ENCODE results near the gene HAUS1. TPM values are rescaled to one million over a fixed set of nuclear protein-coding genes. Genes with fewer than 3 reads are reported as not detected.

The HAUS1 gene, protein sequence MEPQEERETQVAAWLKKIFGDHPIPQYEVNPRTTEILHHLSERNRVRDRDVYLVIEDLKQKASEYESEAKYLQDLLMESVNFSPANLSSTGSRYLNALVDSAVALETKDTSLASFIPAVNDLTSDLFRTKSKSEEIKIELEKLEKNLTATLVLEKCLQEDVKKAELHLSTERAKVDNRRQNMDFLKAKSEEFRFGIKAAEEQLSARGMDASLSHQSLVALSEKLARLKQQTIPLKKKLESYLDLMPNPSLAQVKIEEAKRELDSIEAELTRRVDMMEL
- total RNA-seq (2021) (58.7 to 68.3 TPM (median 68.1 TPM) in 3 replicates), Bru-seq, nascent RNA (percentile 80 among the genes with signal in this experiment)
- long read RNA-seq, experiment 1, transcript HAUS1-203 (6 exons, 506 nt), result minor isoform, 5 of 176 reads
- long read RNA-seq, experiment 1, transcript HAUS1-201 (9 exons, 1,125 nt), result major isoform, 156 of 176 reads
- long read RNA-seq, experiment 1, partial matches to known transcripts, result 4 of 176 reads
- long read RNA-seq, experiment 1, other reads (novel, unspliced or antisense), result 10 of 176 reads
- long read RNA-seq, experiment 2, transcript HAUS1-201 (9 exons, 1,125 nt), result major isoform, 63 of 109 reads
- long read RNA-seq, experiment 2, partial matches to known transcripts, result 20 of 109 reads
- long read RNA-seq, experiment 2, other reads (novel, unspliced or antisense), result 25 of 109 reads
- long read RNA-seq, experiment 3, transcript HAUS1-201 (9 exons, 1,125 nt), result major isoform, 429 of 473 reads
- long read RNA-seq, experiment 3, partial matches to known transcripts, result 4 of 473 reads
- long read RNA-seq, experiment 3, other reads (novel, unspliced or antisense), result 34 of 473 reads

DNA sequence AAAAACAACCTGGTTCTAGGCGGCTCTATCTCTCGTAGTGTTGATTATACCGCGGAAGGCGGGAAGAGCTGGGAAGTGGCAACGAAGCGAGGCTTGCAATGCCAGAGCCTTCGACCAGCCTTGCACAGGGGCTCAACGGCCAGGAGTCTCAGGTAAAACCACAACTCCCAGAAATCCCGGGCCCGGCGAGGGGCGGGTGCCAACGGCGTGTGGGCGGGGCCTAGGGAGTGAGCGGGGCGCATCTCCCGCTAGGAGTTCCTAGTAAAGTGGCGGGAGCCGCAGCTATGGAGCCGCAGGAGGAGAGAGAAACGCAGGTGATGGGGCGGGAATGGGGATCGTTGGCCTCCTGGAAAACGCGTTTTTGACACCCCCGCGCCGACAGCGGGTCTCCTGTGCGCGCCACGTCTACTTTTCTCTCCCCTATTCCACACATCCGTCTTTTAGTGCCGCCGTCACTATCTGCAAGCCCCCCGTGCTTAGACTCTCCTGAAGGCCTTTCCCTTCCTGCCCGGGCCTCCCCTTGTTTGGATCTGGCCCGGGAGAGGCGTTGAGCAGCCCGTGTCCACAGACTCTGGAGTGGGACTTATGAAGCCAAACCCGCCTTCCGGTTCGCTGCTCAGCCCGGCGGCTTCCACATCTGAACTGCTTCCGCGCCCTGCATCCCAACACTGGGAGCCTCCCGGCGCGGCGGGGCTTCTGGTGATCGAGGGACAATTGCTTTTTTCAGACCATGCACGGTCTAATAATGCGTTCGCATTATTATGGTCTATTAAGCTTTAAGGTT is at the start of gene HAUS1:
HAUS1 (plus strand) TSS at position 258 of the 784 bp plus-strand sequence; CDS start at position 285, 27 bp downstream.
- Mint-ChIP-seq H3K36me3 (peaks cover 24% of the 10 kb centered on the region), H3K27me3 (ENCODE audit: low read depth) (no peaks in the 10 kb centered on the region), H3K9me3 (no peaks in the 10 kb centered on the region), H3K4me3 (peak within 1 kb of the TSS; percentile 96), H3K27ac (peak within 1 kb of the TSS; percentile 94), H3K4me1 (peaks cover 9% of the 10 kb centered on the region)
- DNase-seq (ENCODE audit: low spot score) (peak; percentile 97), ATAC-seq (peak; percentile 99)
- ChIA-PET CTCF (interaction anchor here (0.6 to 1.2 kb wide), 2 partner anchors 10 to 31 kb away, joined by 3 to 4 read pairs; no protein-coding TSS in a partner anchor), POLR2A (interaction anchor here (0.6 kb wide), 2 partner anchors 20 to 32 kb away, joined by 4 to 5 read pairs; partner anchors contain the start of gene PSTPIP2)
- TF ChIP-seq TEAD1 (CRISPR knock-in tag; IDR thresholded peaks at IDR 0.05) (peak; percentile 71; the same call in 1 of the 2 replicates), GTF2I (CRISPR knock-in tag; conservative IDR thresholded peaks at IDR 0.05) (no peak), TCF7 (CRISPR knock-in tag; IDR thresholded peaks at IDR 0.05; ENCODE audit: low read depth) (no peak), SMAD4 (CRISPR knock-in tag; IDR thresholded peaks at IDR 0.05) (no peak), NR2C2 (CRISPR knock-in tag; IDR thresholded peaks at IDR 0.05) (no peak), TEAD4 (CRISPR knock-in tag; IDR thresholded peaks at IDR 0.05) (no peak), ZNF671 (CRISPR knock-in tag; IDR thresholded peaks at IDR 0.05) (no peak), CREB1 (CRISPR knock-in tag; IDR thresholded peaks at IDR 0.05) (no peak), FOXP1 (CRISPR knock-in tag; IDR thresholded peaks at IDR 0.05; ENCODE audit: borderline replicate concordance) (no peak; the same call in 1 of the 2 replicates), ESRRA (CRISPR knock-in tag; IDR thresholded peaks at IDR 0.05; ENCODE audit: borderline replicate concordance) (0 out of 2 replicates have a peak, but pooled peaks have one; percentile 16), NFE2L1 (CRISPR knock-in tag; IDR thresholded peaks at IDR 0.05) (no peak), ZNF232 (CRISPR knock-in tag; IDR thresholded peaks at IDR 0.05) (no peak), GABPB1 (CRISPR knock-in tag; IDR thresholded peaks at IDR 0.05) (peak; percentile 33; the same call in 1 of the 2 replicates), SMAD3 (CRISPR knock-in tag; IDR thresholded peaks at IDR 0.05; ENCODE audit: borderline replicate concordance) (no peak), ZBTB21 (CRISPR knock-in tag; IDR thresholded peaks at IDR 0.05; ENCODE audit: borderline replicate concordance) (no peak), EMX1 (CRISPR knock-in tag; IDR thresholded peaks at IDR 0.05) (no peak), ZNF138 (CRISPR knock-in tag; conservative IDR thresholded peaks at IDR 0.05) (no peak), SP1 (CRISPR knock-in tag; conservative IDR thresholded peaks at IDR 0.05) (peak; percentile 90)
- TF ChIP-seq, protein P1, sequence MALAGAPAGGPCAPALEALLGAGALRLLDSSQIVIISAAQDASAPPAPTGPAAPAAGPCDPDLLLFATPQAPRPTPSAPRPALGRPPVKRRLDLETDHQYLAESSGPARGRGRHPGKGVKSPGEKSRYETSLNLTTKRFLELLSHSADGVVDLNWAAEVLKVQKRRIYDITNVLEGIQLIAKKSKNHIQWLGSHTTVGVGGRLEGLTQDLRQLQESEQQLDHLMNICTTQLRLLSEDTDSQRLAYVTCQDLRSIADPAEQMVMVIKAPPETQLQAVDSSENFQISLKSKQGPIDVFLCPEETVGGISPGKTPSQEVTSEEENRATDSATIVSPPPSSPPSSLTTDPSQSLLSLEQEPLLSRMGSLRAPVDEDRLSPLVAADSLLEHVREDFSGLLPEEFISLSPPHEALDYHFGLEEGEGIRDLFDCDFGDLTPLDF (CRISPR knock-in tag; IDR thresholded peaks at IDR 0.05), result no peak
- TF ChIP-seq, protein P2, sequence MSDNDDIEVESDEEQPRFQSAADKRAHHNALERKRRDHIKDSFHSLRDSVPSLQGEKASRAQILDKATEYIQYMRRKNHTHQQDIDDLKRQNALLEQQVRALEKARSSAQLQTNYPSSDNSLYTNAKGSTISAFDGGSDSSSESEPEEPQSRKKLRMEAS (CRISPR knock-in tag; IDR thresholded peaks at IDR 0.05), result peak; percentile 83
- TF ChIP-seq, protein P3, sequence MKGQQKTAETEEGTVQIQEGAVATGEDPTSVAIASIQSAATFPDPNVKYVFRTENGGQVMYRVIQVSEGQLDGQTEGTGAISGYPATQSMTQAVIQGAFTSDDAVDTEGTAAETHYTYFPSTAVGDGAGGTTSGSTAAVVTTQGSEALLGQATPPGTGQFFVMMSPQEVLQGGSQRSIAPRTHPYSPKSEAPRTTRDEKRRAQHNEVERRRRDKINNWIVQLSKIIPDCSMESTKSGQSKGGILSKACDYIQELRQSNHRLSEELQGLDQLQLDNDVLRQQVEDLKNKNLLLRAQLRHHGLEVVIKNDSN (CRISPR knock-in tag; IDR thresholded peaks at IDR 0.05), result 0 out of 2 replicates have a peak, but pooled peaks have one; percentile 42
- TF ChIP-seq, protein P4, sequence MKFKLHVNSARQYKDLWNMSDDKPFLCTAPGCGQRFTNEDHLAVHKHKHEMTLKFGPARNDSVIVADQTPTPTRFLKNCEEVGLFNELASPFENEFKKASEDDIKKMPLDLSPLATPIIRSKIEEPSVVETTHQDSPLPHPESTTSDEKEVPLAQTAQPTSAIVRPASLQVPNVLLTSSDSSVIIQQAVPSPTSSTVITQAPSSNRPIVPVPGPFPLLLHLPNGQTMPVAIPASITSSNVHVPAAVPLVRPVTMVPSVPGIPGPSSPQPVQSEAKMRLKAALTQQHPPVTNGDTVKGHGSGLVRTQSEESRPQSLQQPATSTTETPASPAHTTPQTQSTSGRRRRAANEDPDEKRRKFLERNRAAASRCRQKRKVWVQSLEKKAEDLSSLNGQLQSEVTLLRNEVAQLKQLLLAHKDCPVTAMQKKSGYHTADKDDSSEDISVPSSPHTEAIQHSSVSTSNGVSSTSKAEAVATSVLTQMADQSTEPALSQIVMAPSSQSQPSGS (CRISPR knock-in tag; IDR thresholded peaks at IDR 0.05; ENCODE audit: borderline replicate concordance, low read depth), result no peak
- TF ChIP-seq, protein P5, sequence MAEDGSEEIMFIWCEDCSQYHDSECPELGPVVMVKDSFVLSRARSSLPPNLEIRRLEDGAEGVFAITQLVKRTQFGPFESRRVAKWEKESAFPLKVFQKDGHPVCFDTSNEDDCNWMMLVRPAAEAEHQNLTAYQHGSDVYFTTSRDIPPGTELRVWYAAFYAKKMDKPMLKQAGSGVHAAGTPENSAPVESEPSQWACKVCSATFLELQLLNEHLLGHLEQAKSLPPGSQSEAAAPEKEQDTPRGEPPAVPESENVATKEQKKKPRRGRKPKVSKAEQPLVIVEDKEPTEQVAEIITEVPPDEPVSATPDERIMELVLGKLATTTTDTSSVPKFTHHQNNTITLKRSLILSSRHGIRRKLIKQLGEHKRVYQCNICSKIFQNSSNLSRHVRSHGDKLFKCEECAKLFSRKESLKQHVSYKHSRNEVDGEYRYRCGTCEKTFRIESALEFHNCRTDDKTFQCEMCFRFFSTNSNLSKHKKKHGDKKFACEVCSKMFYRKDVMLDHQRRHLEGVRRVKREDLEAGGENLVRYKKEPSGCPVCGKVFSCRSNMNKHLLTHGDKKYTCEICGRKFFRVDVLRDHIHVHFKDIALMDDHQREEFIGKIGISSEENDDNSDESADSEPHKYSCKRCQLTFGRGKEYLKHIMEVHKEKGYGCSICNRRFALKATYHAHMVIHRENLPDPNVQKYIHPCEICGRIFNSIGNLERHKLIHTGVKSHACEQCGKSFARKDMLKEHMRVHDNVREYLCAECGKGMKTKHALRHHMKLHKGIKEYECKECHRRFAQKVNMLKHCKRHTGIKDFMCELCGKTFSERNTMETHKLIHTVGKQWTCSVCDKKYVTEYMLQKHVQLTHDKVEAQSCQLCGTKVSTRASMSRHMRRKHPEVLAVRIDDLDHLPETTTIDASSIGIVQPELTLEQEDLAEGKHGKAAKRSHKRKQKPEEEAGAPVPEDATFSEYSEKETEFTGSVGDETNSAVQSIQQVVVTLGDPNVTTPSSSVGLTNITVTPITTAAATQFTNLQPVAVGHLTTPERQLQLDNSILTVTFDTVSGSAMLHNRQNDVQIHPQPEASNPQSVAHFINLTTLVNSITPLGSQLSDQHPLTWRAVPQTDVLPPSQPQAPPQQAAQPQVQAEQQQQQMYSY (CRISPR knock-in tag; IDR thresholded peaks at IDR 0.05), result no peak
- TF ChIP-seq, protein P6, sequence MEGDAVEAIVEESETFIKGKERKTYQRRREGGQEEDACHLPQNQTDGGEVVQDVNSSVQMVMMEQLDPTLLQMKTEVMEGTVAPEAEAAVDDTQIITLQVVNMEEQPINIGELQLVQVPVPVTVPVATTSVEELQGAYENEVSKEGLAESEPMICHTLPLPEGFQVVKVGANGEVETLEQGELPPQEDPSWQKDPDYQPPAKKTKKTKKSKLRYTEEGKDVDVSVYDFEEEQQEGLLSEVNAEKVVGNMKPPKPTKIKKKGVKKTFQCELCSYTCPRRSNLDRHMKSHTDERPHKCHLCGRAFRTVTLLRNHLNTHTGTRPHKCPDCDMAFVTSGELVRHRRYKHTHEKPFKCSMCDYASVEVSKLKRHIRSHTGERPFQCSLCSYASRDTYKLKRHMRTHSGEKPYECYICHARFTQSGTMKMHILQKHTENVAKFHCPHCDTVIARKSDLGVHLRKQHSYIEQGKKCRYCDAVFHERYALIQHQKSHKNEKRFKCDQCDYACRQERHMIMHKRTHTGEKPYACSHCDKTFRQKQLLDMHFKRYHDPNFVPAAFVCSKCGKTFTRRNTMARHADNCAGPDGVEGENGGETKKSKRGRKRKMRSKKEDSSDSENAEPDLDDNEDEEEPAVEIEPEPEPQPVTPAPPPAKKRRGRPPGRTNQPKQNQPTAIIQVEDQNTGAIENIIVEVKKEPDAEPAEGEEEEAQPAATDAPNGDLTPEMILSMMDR (IDR thresholded peaks at IDR 0.05), result no peak
- TF ChIP-seq, protein P7, sequence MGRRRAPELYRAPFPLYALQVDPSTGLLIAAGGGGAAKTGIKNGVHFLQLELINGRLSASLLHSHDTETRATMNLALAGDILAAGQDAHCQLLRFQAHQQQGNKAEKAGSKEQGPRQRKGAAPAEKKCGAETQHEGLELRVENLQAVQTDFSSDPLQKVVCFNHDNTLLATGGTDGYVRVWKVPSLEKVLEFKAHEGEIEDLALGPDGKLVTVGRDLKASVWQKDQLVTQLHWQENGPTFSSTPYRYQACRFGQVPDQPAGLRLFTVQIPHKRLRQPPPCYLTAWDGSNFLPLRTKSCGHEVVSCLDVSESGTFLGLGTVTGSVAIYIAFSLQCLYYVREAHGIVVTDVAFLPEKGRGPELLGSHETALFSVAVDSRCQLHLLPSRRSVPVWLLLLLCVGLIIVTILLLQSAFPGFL (CRISPR knock-in tag; IDR thresholded peaks at IDR 0.05; ENCODE audit: borderline replicate concordance), result no peak

All from WTC11 (cell line).